Stimulated activated CD4-positive, alpha-beta T cell treated with anti-CD3 and anti-CD28 coated beads, Interleukin-2, amount 100 ng/mL, for 24 hours (primary cell): ENCODE results near the gene TLR4.

ENCODE experiments used
- DNase-seq, 2 donors: peaks; one replicate each; pipeline ENCODE4 v3.0.0-alpha.2; 2020

Gene TLR4

DNA sequence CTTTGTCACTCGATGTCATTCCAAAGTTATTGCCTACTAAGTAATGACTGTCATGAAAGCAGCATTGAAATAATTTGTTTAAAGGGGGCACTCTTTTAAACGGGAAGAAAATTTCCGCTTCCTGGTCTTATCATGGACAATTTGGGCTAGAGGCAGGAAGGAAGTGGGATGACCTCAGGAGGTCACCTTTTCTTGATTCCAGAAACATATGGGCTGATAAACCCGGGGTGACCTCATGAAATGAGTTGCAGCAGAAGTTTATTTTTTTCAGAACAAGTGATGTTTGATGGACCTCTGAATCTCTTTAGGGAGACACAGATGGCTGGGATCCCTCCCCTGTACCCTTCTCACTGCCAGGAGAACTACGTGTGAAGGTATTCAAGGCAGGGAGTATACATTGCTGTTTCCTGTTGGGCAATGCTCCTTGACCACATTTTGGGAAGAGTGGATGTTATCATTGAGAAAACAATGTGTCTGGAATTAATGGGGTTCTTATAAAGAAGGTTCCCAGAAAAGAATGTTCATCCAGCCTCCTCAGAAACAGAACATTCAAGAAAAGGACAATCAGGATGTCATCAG lies 11.3 kb downstream of the TLR4 start:
- DNase-seq, result no peak

DNA sequence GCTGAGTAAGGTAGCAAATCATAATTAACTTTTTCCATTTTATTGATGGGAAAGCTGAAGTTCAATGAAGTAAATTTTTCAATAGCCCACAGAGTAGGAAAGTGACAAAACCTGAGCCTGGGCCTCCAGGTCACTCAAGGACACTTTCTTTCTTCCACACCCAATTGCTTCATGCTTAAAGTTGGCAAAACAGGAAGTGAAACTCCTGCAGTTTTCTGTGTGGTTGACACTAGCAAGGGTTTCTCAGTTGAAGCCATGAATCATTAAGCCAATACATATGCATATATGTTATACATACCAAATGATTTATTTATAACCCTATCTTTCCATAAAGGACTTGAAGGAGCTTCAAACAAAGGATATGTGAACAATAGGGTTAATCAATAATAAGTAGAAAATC lies 13.9 kb downstream of the TLR4 start:
- DNase-seq, result no peak

DNA sequence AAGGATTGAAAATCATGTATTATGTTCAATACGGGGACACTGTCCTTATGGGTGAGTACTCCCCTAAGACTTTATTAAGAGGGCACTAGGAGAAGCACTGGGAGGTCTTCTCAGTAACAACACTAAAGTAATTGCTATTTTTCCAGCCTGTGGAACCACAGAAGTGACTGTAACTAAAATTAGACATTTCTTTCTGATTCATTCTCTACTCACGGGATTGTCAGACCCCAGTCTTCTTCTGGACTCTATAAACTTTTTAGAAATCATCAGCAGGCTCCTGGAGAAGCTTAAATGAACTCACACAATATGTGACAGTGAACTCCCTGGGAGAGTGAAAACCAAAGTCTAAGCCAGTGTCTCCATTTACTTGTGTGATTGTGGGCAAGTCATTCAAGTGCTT lies 14.5 kb downstream of the TLR4 start:
- no peak for DNase-seq

DNA sequence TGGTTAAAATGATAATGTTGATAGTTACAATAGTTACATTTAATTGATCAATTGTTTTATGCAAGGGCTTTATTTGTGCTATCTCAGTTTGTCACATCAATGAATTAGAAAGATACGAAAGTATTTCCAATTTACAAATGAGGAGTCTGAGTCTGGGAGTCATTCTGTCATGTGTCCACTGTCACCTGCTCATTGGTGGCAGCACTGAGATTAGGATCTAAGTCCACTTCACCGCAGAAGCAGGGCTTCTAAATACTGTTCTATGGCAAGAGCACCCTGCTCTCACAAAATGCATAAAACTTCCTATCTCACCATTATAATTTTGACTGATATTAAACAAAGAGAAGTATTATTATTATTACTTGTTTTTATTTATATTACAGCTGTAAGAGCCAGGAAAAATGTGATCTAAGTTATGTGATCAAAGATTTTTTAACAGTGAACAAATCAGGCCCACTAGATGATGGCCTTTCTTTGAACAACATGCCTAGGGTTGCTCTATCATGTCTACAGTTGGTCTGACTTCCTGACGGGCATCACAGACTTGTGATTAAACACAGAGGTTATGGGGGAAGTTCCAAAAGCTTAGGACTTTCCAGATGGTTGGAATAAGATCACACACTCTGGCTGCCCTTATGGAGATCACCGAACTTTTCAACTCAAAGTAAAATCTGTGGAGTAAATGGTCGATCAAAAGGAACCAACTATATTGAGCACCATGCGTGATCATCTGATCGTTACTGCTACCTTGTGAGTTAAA lies 15.1 kb downstream of the TLR4 start:
- DNase-seq, result no peak

DNA sequence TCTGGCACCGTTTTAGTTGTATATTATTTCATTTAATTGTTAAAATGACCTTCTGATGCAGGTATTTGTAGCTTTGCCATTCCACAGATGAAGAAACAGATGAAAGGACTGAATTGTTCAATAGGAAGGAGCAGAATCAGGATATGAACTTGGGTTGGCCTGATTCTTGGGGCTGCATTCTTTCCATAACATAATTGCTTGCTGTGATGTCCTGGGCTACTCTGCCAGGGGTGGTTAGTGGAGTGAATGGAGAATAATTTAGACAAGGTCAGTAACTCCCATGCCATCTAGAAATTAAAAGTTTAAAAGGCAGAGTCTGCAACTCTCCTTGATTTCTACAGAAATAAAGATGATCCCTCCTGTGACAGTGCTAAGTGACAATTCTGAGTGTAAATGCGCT lies 15.9 kb downstream of the TLR4 start:
- no peak for DNase-seq

DNA sequence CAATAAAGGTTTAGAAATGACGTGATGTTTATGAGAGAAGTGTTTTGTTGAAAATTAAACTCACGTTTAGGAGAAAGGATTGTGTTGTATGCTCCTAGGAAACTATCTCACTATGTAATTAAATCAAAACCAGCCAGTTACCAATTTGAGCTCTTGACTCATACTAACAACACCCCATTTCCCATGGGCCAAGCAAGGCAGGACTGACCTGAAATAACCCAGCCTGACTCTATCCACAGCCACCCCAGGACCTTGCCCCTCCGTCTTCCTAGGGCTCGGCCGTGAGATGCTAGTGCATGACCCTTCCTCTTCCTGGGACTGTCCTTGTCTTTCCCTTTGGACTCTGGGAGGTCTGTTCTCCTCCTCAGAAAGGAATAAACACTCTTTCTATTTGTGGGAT lies 16.4 kb downstream of the TLR4 start:
- no peak for DNase-seq

DNA sequence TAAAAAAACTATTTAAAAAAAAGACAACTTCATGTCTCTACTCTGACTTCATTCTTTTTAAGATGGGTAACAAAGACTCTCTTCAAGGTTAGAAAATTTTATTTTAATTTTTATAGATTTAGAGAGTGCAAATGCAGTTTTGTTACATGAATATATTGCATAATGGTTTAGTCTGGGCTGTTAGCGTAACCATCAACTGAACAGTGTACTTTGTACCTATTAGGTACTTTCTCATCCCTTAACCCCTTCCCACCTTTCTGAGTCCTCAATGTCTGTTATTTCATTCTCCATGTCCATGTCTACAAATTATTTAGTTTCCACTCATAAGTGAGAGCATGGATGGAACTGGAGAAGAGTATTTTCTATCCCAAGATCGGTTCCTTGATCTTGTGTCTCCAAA lies 16.8 kb downstream of the TLR4 start:
- DNase-seq, result no peak

DNA sequence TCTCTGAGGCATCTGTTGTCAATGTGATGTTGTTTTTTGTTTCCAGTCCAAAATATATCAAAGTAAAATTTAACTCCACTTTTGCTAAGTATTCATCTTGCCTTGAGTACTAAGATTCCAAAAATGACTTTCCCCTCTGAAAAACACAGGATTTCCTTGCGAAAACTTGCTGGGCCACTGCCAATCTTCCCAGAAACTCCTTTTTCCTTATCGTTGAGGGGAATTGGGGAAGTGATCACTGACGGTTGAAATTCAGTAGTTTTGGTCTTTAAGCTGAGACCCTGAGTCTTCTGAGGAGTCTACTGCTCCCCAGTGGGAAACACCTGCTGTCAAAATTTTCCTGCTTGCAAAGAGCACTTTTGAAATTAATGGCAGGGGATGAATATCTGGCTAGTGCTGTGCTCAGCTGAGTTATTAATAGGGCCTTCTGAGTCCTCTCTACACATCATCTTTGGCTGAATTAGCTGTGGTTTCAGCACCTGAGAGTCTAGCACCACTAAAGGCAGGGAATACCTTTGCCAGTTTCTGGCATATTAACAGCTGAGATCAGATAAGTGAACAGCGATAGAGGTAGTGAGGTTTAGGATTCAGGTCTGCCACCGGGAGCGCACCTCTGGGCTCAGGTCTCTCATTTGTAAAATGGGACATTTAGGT lies 18.0 kb downstream of the TLR4 start:
- DNase-seq, result no peak

DNA sequence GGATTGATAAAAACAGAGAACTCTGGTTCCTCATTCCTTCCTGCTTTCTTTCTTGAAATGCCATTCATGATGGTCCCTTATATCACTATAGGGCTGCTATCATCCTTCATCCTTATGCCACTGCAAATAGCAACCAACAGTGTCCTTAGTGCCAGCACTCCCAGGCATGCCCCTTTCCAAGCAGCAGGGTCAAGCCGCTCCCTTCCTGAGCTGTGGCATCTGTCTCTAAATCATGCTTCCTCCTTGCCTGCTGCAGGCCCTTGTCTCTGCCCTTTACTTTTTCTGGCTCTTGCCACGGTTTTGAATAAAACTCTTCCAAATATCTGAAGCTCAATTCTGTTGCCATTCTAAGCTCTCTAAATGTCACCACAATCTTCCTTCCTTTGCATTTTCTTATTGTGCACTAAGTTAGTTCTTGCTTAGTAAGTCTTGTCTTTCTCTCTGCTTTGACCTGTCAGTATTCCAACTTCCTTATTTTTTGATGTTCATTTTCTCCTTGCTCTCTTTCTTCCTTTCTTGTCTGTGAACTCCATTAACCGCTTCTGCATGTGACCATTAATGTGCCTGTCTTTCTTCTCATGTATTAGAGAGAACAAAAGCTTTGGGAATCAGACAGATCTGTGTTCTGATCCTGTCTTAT lies 19.9 kb downstream of the TLR4 start:
- no peak for DNase-seq

DNA sequence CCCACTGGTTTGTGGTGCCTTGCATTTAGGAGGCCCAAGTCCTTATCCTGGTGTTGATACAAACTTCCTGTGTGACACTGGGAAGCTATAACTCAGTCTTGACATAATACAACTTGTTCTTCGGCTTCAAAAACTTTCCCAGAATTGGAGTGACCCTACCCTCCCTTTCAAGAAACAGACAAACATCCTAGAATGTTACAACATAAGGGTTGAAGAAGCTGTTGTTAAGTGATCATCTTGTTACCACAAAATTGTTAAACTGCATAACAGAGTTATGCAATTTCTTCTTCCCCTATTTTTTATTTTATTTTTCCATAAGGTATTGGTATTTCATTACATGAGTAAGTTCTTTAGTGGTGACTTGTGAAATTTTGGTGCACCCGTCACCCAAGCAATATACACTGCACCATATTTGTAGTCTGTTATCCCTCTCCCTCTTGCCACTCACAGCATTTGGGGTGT lies 21.3 kb downstream of the TLR4 start:
- no peak for DNase-seq

DNA sequence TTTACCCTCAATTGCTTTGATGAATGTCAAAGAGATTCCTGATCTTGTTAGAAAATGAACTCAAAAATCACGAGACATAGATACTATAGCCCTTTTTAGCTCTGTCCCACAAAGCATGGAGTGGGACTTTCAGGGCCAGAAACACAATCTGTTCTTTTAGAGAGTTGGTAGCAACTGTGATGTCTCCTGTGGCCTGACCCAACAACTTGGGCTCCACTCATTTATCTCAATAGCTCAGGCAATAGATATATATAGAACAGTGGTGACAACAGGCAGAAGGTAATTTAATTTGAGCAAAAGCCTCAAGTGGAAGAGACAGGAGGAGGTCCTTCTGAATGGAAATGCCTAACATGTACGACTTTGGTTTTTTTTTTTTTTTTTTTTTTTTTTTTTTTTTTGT lies 25.2 kb downstream of the TLR4 start:
- DNase-seq, result no peak

DNA sequence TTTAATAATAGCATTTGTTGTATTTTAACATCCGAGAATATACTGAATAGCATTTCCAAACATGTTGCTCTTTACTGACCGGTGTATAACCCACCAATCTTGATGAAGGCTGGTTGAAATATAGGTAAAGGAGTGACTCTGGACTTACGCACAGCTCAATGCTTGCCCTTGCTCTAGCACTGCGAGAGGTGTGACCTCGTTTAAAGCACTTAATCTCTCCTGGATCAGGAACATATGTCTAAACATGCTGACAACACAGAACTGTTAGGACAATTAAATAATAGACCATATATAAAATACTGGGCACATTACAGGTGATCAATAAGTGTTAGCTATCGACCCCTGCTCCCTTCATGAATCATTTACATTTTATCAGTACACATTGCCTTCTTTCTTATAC lies 28.3 kb downstream of the TLR4 start:
- DNase-seq, result no peak

DNA sequence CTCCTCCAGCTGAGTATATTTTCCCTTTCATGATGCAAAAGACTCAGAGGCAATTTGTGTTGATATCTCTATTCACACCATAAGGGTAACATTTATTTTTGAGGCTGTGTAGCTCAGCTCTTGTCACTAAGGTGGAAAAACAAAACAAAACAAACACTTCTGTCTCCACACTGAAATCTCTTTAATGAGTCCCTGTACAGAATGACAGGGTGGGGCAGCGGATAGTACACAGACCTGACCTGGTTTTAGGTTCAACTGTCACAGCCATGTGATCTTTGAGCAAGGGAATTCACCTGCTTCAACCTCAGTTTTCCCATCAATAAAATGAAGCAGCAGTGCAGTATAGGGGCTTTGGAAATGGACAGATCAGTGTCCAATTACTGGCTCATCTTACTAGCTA lies 29.3 kb downstream of the TLR4 start:
- DNase-seq, result no peak

DNA sequence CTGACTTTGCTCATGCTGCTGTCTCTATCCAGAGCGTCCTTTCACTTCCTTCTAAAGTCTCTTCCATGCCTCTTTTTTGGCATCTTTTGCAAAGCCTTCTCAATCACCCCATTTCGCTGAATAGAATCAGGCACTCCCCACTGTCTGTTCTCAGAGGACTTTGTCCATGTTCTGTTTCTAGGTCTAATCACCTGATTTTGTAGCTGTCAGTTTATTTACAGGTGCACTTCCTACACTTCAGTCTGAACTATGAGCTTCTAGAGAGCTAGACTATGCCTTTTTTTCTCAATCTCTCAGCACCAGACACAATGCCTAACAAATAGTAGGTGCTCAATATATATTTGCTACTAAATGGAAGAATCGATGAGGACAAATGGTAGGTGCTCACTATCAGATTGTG lies 29.9 kb downstream of the TLR4 start:
- DNase-seq, result no peak

DNA sequence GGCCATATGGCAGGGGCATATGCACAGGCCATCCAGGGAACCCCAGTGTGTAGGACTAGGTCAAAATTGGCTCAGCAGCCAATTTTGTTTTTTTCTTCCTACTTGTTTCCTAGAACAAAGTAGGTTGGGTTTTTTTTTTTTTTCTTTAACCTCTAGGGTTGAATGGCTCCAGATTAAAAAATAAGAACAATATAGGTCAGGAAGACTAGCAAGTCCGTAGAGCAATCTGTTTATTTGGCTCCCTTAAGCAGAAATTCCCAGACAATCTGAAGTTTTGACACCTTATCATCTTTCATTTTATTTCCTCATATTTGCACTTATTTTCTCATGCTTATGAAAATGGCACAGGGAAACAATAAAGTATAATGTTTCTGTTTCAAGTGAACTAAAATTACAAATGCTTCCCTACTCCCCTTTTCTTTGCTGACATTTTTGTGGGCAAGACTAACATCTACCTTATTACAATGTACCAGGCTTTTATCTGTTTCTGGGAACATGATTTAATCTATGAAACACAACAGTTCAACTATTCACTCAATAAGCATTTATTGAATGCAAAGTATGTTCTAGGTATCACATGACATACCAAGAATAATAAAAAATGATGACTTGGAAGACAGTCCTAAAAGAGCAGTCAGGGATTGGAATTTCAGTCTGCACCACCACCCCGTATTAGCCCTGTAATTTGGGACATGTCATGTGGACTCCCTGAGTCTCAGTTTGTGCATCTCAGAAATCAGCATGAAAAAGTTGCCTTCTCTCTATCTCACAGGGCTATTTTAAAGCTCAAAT lies 30.5 kb downstream of the TLR4 start:
- DNase-seq, result no peak

DNA sequence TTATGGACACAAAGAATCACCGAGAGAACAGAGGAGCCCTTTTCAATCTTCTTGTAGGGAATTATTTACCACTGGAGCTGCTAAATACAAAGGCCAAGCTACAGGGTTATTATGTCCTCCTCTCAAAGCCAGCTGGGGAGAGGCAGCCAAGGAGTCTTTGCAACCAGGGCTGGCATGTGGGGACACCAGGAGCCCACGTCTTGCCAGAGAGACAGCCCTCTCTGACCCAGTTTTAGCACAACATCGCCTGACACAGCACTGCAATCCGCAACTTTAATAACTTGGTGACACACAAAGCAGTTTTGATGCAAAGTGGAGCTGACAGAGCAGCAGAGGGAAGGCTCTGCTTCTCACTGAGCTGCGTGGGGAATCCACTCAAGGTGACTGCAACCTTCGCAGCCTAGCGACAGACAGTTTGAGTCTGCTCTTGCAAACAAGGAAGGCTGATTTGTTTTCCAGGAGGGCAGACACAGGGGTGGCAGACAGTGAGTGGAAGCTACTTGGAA lies 33.6 kb downstream of the TLR4 start:
- DNase-seq, result no peak

DNA sequence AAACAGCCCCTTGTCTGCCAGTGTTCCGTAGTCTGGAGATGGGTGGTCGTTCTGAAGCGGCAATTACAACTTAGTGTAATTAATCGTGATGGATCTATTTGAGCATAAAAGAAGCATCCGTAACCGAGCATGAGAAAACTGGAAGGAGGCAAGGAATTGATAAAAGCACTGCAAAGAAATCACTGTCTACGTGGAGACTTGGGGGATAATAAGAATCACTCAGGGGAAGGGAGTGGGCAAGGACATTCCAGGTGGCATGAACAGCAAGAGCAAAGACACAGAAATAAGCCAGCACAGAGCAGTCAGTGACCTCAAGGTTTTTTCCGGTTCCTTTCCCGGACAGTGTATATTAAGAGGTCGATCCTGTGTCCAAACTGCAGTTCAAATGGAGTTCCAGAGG lies 35.0 kb downstream of the TLR4 start:
- no peak for DNase-seq

DNA sequence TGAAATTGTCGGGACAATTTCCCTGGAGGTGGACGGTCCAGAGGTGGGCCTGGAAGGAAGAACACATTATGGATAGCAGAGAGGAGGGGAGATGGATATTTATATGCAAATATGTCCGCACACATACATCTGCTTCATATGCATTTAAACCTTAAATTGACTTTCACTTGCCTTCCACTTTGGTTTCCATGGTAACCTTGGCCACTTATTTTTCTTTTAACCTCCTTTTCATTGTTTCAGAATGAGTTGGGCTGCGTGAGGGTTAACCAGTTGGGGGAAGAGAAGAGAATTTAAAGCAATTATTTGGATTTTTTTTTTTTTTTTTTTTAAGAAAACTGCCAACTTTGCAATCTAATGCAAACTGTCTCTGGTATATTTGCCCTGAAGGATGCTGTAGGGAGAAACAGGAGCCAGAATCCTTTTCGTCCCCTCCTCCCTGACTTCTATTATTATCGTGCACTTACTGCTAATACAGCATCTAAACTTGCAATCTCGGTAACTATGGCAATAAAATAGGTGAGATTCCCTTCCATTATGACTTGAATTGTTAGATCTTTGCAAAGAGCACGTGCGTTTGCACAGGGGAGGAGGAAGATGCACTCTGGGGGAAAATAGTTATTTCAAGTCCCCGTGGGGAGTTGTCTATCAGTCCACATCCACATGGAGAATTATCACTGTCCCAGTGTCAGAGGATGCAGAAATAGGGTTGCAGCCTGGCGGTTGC lies 35.6 kb downstream of the TLR4 start:
- DNase-seq, result no peak

DNA sequence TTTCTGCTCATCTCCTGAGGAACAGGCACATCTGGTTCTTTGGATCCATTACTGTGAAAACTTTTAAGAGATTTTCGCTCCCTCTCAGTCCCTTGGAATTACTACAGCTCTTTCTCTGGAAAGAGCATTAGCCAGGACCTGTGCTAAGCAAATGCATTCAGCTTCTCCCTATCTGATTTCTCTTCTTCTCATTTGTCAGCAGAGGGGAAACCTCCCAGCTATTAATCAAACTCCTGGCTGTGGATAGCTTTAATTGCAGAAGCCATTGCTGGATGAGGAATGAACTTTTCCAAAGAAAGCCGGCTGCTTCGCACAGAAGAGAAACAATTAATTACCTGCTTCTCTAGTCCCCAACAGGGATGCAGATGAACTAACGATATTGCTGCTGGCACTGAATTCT lies 37.9 kb downstream of the TLR4 start:
- DNase-seq, result no peak

DNA sequence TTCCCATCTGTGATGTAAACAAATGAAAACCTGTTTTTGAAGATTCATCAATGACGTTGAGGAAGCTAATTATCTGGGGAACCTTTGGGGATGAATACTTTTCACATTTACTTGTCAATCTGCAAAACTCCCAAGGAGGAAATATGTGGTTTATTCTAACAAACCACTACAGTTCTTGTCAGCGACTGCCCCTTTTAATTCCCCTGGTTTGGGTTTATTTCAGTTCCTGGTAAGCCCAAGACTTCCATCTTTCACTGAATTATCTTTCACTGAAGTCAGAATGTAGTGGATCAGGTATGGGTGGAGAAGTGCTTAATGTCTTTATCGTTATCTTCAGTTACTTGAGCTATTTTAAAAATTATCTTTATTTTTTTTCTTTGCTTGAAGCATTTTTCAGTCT lies 40.2 kb downstream of the TLR4 start:
- DNase-seq, result no peak

DNA sequence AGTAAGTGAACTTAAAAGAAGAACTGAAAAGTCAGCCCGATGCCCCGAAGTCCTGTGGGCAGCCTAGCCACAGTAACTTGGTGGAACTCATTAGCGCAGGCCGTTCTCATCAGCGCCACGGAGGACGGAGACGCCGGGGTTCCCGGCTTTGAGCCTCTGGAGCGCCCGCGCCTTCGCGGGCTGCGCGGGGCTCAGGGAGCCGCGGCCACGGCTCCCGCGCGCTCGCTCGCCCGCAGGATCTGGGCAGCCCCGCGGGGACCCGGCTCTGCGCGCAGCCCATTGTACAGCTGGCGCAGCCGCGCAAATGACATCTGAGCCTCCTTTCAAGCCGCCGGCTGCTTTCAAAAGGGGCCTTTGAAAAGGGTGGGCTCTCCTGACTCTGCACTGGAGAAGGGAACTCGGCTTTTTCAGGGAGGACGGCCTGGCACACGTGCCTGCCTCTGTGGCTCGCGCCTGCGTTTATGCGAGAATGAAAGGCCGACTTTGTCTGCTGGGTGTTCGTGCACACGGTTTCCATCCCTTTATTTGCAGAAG lies 40.7 kb downstream of the TLR4 start:
- no peak for DNase-seq

DNA sequence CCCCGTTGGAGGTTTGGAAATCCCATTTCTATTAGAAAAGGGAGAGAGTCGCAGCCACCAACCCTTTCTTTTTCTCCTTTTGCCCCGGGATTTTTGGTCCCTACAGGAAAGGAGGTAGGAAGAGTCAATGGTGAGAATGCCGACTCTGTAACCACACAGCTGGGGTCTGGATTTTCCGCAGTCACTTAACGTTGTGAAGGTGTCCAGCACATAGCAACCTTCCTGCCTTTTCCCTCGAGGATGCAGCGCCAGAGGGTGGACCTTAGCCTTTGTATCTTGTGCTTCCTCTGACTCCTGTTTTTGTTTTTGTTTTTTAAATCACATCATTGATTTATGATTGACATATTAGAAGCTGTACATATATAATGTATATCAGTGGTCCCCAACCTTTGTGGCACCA lies 41.4 kb downstream of the TLR4 start:
- DNase-seq, result no peak
